GM21723 (cell line): ENCODE results near the gene SLC25A39.
"Not testable (repeated sequence)": the region's sequence is repeated elsewhere in the genome, so short reads cannot be mapped to it uniquely, and the experiment has no call there.

Experiments used
- ATAC-seq: cut with Tn5 transposase; IDR thresholded peaks from one replicate; pipeline ENCODE4 v1.9.1; 2021; ENCODE audit warnings: mild to moderate bottlenecking, moderate library complexity; ENCODE audit not compliant: unreplicated experiment

Gene SLC25A39

GRCh38 chr17:44335968-44336367, 11.3 kb upstream of the SLC25A39 start:
- ATAC-seq: no peak

GRCh38 chr17:44335564-44335963, 10.9 kb upstream of the SLC25A39 start:
- ATAC-seq: no peak

DNA sequence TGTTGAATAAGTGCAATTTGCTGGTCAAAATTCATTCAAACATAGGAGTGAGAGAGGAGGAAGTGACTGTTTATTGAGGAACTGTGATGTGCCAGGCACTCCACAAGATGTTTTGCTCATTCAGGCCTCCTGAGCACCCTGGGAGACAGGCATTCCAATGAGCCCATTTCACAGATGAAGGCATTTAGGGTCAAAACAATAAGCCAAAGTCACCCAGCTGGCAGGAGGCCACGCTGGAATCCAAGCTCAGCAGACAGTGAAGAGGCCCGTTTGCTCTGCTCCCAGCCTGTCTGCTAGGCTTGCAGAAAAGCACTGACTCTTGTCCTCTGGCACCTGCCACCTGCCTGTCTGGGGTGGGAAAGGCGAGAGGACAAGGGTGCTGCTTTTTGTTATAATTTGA, 10.1 kb upstream of the SLC25A39 start:
- ATAC-seq: no peak

DNA sequence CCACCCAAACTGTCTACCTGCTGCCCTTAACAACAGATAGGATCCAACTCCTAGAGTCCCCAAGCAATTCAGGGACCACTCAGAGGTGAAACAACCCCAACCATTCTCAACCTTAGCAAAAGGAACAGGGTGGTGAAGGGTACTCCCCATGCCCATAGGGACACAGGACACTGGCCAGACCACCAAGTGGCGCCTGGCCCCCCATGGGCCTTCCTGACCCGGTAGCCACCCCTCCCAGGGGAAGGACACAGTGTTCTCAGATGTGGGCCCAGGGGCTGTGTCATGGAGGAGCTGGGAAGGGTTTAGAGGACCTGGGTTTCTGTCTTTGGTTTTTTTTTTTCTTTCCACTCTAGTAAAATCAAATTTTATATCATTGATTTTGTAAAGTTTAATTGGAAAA, 9.7 kb upstream of the SLC25A39 start:
- ATAC-seq: no peak

GRCh38 chr17:44333371-44333770, 8.7 kb upstream of the SLC25A39 start:
- ATAC-seq: no peak

DNA sequence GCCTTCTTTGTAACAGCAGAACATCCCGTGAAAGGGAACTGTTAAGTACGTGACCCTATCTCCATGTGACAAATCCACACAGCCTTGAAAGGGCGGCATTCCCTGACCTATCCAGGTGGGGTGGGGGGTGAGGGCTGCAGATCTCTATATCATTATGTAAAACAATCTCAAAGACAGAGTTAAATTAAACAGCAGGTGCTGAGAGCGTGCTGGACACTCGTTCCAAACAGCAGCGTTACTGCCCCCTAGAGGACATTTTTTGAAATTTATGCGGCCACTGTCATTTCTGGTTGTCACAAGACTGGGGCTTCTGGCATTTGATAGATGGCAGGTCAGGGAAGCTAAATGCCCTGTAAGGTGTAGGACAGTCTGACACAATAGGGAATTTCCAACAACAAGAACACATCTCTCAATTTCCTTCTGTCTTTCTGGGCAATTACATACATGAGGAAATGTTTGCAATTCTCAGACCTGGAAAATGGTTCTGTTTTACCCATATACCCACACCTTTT, 6.7 kb upstream of the SLC25A39 start:
- no peak for ATAC-seq

DNA sequence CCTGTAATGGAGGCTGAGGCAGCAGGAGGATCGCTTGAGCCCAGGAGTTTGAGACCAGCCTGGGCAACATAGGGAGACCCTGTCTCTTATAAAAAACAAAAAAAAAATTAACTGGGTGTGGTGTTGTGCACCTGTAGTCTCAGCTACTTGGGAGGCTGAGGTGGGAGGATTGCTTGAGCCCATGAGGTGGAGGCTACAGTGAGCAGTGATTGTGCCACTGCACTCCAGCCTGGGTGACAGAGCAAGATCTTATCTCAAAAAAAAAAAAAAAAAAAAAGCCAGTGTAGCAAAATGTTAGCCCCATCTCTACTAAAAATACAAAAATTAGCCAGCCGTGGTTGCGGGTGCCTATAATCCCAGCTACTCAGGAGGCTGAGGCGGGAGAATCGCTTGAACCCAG, 5.6 kb upstream of the SLC25A39 start:
- ATAC-seq: not testable (repeated sequence)

- not testable (repeated sequence) for ATAC-seq
These were observed 4.9 kb upstream of the SLC25A39 start for GRCh38 chr17:44329516-44329915.

GRCh38 chr17:44327715-44328449, 3.3 kb upstream of the SLC25A39 start:
- no peak for ATAC-seq

GRCh38 chr17:44326861-44327444, 2.3 kb upstream of the SLC25A39 start:
- ATAC-seq: peak; percentile 39

DNA sequence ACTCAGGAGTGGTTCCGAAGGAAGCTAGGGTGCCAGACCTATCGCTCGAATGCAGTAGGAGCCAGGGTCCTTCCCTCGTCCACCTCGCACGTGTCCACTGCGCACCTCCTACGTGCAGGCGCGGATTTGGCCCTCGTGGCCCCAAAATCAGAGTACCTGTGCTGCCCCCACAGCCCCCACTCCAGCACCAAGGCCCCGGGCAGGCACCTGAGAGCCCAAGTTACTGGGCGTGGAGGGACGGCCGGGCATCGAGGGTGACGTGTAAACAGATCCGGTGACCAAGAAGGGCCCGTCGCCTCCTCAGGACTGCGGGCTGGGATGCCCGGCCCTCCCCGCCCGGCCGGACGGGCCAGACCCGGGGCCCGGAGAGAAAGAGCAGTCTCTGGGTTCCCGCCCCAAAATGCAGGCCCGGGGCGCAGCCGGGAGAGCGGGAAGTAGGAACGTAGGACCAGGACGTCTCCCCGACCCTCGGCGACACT, 492 bp downstream of the SLC25A39 start:
- peak; percentile 4 for ATAC-seq

GRCh38 chr17:44323359-44324091, 1.1 kb downstream of the SLC25A39 start:
- ATAC-seq: no peak

GRCh38 chr17:44322236-44322895, 2.3 kb downstream of the SLC25A39 start:
- no peak for ATAC-seq

DNA sequence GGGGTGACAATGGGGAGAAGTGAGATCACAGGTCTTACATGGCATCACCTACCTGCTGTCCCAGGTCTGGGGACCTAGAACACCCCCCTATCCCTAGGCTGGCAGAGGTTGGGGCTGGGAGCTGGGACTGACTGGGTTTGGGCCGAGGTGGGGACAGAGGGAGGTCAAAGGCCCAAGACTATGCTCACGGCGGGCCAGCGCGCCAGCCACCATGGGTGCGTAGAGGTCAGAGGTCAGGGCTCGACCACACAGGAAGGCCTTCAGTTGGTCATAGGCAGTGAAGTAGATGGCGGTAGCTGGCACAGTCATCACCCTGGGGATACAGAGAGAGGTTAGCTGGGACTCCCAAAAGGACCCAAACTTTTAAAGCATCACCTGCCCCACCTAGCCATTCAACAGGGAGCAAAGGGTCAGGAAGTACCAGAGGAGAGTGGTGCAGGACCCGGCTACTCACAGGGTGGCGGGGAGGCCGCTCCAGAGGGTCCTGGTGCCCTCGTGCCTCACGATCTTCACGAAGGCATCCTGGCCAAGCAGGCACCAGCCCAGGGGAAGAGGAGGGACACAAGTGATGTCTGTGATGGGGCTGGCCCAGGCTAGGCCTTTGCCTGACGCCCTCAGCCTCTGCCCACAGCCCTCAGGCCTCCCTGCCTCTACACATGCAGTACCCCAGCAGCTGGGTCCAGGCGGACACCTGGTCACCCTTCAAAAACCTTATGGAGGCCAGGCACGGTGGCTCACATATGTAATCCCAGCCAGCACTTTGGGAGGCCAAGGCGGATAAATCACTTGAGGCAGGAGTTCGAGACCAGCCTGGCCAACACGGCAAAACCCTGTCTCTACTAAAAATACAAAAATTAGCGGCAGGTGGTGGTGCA, 3.1 kb downstream of the SLC25A39 start:
- no peak for ATAC-seq

- no peak for ATAC-seq
These were observed 4.6 kb downstream of the SLC25A39 start for GRCh38 chr17:44320066-44320465.

DNA sequence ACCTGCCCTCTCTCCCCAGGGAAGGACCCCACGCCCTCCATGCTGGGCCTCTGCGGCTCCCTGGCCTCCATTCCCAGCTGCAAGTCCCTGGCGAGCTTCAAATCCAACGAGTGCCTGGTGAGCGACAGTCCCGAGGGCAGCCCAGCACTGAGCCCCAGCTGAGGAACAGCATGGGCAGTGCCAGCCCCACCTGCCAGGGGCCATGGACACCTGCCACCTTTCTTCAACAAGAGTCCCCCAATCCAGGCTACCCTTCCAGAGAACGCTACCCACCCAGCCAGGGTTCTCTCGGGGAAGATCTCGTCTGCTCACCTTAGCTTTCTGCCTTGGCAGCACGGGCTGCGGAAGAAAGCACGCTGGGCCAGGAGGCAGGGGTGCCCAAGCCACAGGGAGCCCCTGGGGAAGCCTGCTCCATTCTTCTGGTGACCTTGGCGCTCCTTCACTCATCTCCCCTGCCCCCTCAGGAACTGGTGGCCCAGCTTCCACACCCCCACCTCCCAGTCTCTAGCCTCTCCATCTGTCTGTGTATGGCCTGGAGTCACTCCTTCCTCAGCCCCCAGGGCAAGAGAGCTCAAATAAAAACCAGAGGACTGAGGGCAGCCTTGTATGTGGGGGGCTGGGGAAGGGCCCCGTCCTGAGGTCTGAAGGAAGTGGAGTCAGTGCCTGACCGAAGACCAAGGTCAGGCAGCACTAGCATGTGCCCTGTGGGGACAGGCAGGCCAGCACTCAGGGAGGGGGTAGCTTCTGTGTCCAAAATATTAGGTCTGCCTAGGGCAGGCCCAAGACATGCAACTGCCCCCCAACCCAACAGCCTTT, 6.3 kb downstream of the SLC25A39 start:
- ATAC-seq: no peak

DNA sequence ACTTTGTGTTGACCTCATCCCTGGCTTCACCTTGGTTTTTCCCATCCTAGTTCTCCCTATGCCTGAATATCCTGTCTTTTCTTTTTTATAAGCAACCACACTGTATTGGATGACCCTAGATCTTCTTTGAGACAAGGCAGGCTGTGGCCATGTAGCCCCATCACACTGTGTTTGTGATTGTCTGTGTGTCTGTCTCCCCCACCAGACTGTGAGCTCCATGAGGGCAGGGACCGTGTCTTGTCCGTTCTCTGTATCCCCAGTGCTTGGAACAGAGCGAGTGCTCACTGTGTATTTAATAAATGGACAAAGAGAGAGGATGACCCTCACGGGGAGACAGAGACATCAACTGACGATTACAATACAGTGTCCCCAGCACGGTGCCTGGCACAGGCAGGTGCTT, 7.1 kb downstream of the SLC25A39 start:
- ATAC-seq: no peak

DNA sequence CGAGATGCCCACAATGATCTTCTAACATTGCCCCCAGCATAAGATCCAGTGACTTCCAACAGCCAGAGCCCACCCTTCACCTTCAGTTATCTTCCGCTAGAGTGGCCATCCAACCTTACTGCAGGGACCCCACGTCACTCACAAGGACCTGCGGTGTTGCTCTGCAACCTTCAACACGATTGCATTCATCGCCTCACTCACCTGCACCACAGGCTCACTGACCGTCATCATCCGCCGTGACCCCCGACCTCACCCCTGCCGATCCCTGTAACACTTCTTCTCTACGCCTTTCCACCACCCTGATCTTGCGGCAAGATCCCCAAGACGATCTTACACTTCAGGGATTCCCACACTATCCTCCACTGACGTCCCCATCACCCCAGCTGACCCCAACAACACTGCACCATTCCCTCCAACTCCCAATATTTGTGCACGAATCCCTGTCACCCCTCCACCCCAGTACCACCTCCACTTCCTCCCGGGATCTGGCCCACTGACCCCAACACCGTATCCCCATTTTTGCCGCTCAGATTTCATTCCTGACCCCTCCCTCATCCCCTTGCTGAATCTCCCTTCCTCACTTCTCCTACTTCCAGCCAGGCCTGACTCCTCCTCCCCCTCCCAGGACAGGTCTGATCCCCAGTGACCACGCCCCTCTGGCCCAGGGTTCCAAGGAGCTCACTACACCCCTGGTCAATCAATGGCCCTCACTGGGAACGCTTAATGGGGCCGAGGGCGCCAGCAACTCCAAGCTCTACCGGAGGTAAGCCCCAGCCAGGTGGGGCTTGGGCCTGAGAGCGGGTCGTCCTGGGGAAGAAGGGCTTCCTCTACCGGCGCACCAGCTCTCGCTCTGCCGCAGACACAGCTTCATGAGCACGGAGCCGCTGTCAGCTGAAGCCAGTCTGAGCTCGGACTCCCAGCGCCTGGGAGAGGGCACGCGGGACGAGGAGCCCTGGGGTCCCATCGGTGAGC, 8.6 kb downstream of the SLC25A39 start:
- no peak for ATAC-seq
